ENCODE data around the gene UBE2E1.
"Not testable (repeated sequence)": the region's sequence is repeated elsewhere in the genome, so short reads cannot be mapped to it uniquely, and the experiment has no call there.

UBE2E1 gene

GRCh38 chr3:23884481-23884880, 78.7 kb downstream of the UBE2E1 start:
- DNase-seq: no peak

GRCh38 chr3:23885210-23885609, 79.5 kb downstream of the UBE2E1 start:
- no peak for DNase-seq

GRCh38 chr3:23886311-23886710, 80.6 kb downstream of the UBE2E1 start:
- no peak for DNase-seq

DNA sequence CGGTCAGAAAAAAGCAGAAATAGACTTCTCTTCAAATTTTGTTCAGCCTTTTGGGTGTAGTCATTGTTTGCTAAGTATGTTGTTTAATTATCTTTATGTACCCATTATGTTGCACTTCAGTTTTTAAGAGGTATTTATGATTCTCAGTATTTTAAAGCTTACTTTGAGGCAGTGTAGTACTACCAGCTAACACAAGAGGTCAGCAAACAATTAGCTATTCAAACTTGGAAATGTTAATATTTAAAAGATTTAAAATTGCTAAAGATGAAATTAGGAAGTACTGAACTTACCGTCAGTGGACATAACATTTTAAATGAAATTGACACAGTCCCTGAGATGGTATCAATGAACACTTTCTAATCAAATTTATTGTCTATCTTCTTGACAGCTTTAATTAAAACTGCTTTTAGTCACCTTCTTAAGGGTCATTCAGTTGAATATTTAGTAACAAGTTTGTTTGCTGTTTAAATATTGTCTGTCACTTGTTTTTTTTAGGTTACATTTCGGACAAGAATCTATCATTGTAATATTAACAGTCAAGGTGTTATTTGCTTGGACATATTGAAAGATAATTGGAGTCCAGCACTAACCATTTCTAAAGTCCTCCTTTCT, 83.0 kb downstream of the UBE2E1 start:
- DNase-seq: no peak

DNA sequence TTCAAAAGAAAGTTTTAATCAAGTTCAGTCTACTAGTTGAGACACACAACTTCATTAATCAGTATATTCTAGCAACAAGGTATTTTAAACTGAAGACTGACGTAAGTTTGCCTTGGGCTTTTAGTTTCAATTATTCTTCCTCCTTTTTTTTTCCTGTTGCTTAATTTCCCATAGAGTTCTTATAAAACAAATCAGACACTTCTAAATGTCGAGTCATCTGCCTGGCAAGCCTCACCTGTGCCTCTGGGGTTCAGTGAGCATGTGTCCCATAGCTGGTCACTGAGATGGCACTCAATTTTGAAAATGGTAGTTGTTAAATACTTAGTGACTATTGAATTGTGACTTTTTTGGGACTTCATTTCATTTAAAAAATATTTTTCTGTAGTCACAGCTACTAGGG, 83.6 kb downstream of the UBE2E1 start:
- no peak for DNase-seq

- DNase-seq: no peak
Measured at GRCh38 chr3:23889950-23890349, 84.2 kb downstream of the UBE2E1 start.

- no peak for DNase-seq
Measured at GRCh38 chr3:23894254-23895061, 88.7 kb downstream of the UBE2E1 start.

DNA sequence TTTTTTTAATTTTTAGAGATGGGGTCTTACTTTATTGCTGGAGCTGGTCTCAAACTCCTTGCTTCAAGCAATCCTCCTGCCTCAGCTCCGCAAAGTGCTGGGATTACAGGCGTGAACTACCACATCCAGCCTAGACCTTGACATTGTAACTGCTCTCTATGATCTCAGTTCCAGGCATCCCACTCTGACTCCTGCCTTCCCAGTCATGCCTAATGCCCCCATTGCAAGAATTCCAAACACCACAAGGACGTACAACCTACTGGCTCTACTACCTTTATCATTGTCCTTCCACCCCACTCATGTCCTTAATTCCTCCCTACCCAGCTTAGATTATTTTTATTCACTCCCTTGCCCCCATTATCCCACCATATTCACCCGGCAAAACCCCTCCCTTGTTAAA, 89.4 kb downstream of the UBE2E1 start:
- no peak for DNase-seq

GRCh38 chr3:23900744-23901143, 95.0 kb downstream of the UBE2E1 start:
- DNase-seq: no peak

DNA sequence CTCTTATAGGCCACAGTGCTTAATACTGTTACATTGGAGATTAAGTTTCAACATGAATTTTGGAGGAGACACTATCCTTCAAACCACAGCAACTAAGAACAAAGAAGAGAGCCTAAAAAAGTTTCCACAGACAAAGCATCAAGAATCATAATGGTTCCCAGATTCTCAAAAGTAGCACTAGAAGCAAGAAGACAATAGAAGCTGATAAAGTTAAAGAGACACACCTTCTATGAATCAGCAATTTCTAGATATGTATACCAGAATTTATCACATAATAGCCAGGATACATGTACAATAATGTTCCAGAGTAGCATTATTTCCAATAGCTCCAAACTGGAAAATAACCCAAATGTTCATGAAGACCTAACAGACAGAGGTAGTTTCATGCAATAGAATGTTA, 98.8 kb downstream of the UBE2E1 start:
- DNase-seq: no peak

DNA sequence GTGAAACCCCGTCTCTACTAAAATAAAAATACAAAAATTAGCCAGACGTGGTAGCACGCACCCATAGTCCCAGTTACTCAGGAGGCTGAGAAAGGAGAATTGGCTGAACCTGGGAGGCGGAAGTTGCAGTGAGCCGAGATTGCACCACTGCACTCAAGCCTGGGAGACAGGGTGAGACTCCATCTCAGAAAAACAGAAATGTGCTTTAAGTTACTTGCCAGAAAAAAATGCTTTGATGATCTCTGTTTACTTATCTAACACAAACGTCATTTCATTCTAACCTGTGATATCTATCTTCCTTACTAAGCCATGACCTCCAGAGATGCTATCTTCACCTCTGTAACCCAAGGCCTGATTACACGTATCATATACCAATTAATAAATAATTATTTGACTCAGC, 103.6 kb downstream of the UBE2E1 start:
- no peak for DNase-seq

- DNase-seq: no peak
Measured at GRCh38 chr3:23911397-23911796, 105.6 kb downstream of the UBE2E1 start.

DNA sequence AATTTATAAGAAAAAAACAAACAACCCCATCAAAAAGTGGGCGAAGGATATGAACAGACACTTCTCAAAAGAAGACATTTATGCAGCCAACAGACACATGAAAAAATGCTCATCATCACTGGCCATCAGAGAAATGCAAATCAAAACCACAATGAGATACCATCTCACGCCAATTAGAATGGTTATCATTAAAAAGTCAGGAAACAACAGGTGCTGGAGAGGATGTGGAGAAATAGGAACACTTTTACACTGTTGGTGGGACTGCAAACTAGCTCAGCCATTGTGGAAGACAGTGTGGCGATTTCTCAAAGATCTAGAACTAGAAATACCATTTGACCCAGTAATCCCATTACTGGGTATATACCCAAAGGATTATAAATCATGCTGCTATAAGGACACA, 106.6 kb downstream of the UBE2E1 start:
- not testable (repeated sequence) for DNase-seq

DNA sequence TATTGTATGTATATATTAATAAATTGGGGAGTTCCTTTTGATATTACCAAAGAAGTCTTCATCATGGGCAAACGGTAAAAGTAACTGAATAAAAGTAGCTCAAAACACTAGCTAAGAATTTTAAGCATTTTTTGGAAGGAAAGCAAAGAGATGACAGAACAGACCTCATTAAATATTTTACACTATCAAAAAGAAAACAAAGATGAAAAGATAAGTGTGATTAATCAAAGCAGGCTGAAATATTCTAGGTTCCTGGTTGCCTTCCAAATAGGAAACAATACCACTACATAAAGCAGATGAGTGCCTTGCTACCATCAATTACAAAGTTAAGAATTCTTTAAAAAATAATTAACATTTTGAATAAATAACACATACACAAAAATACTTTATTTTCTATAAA, 107.4 kb downstream of the UBE2E1 start:
- no peak for DNase-seq

- DNase-seq: no peak
Measured at GRCh38 chr3:23913873-23914743, 108.4 kb downstream of the UBE2E1 start.

DNA sequence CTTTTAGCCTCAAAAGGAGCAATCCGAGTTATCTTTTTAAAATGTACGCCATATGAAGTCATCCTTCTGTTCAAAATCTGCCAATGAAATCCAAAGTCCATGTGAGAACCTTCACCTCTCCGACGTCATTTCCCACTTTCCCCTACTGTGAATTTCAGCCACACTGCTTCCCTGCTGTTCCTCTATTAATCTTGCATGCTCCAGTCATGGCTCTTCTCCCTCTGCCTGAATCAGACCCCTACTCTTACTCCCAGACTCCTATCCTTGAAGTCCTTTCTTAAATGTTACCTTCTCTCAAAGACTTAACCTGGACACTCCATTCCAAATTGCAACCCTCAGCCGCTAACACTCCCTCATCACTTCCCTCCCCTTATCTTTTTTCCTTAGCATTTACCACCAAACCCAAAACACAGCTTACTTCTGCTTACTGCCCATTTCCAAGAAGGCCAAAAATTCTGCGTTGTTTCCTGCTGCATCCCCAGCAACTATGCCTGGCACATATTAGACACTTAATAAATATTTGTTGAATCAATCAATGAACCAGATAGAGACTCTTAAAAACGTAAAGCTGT, 109.9 kb downstream of the UBE2E1 start:
- no peak for DNase-seq

- no peak for DNase-seq
Measured at GRCh38 chr3:23916152-23916885, 110.6 kb downstream of the UBE2E1 start.

DNA sequence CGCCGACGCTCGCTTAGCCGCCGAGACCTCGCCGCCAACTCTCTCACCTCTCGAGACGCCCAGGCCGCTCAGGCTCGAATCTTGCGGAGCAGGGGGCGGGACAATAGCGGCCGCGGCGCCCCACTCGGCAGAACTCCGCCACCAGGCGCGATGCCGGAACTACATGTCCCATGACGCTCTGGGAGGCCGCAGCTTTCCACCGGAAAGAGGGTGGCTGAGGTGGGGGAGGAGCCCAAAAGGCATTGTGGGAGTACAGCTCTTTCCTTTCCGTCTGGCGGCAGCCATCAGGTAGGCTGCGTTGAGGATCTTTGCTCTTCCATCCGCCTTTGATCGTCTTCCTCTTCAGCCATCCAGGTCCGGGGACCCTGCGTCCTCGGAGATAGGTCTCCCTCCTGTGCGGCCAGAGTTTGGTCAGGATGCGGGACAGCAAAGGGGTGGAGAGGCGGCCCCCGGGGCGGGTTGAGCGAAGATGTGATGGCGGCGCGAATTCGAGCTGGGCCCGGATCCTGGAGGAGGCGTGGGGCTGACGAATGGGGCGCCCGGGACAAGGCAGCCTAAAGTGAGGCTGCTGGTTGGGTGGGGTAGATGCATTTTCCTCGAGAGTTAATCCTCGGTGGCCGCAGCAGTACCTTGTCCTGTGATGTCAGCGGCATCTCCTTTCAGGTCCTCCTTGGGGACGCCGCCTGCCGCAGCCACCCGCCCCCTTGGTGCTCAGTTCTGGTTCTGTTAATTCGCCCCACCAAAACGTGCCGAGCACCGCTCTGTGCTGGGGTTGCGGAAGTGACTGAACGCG, 111.3 kb downstream of the UBE2E1 start, which contains the start of the genes NKIRAS1 and RPL15:
Gene NKIRAS1, minus strand, starts transcription at position 105 of the 793 bp plus-strand sequence. CDS start 6,086 bp downstream, outside the sequence.
Gene RPL15, plus strand, starts transcription at position 247 of the 793 bp plus-strand sequence. CDS start 728 bp downstream, outside the sequence.
- peak; percentile 97 for DNase-seq

GRCh38 chr3:23917679-23918303, 112.0 kb downstream of the UBE2E1 start:
- DNase-seq: not testable (repeated sequence)

DNA sequence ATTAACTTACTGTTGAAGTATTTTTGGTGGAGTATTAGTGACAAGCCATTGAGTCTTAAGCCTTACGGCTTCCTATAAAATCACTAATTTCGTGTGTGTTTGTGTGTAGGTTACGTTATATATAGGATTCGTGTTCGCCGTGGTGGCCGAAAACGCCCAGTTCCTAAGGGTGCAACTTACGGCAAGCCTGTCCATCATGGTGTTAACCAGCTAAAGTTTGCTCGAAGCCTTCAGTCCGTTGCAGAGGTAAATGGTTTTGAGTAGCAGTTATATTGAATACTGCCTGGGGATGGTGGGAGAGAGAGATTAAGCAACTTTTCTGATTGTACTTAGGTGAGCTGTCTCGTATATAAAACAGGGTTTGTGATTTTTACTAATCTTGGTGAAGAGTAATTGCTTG, 112.6 kb downstream of the UBE2E1 start:
- DNase-seq: not testable (repeated sequence)

- DNase-seq: no peak
Measured at GRCh38 chr3:23919628-23920027, 113.9 kb downstream of the UBE2E1 start.

All from right forelimb (tissue), 1 donor.